Lower leg skin (tissue), 3 donors: Measurements from ENCODE around the gene ITGA2B.

Source experiments
- POLR2A ChIP-seq, 2 donors: fragments of 450-650 bp; IDR thresholded peaks; one replicate each; pipeline ENCODE4 v1.6.1; 2016 to 2017; ENCODE audit warnings: antibody characterized with exemption in 2 of 2, mild to moderate bottlenecking in 1 of 2, moderate library complexity in 1 of 2
- TF ChIP-seq, protein P1 (sequence below), 3 donors: fragments of 450-650 bp; IDR thresholded peaks; one replicate each; pipeline ENCODE4 v1.5.1; 2016; ENCODE audit warnings: antibody characterized with exemption in 3 of 3, mild to moderate bottlenecking in 3 of 3, moderate library complexity in 2 of 3

DNA sequence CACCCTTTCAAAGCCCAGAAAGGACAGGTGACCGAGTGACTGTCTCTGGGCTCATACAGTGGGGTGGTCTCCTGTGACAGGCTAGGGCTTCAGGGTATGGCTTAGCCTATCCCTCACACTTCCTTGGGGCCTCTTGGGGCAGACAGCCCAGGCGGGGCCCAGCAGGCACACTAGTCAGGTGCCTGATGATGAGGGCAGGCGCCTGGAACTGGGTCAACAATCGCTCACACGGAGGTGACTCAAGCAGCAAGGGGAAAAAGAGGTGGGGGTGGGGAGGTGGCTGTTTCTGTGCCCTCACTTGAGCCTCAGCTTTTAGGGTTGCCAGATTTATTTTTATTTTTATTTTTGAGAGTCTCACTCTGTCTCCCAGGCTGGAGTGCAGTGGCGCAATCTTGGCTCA, 50.7 kb downstream of the ITGA2B start:
- TF ChIP-seq, protein P1, sequence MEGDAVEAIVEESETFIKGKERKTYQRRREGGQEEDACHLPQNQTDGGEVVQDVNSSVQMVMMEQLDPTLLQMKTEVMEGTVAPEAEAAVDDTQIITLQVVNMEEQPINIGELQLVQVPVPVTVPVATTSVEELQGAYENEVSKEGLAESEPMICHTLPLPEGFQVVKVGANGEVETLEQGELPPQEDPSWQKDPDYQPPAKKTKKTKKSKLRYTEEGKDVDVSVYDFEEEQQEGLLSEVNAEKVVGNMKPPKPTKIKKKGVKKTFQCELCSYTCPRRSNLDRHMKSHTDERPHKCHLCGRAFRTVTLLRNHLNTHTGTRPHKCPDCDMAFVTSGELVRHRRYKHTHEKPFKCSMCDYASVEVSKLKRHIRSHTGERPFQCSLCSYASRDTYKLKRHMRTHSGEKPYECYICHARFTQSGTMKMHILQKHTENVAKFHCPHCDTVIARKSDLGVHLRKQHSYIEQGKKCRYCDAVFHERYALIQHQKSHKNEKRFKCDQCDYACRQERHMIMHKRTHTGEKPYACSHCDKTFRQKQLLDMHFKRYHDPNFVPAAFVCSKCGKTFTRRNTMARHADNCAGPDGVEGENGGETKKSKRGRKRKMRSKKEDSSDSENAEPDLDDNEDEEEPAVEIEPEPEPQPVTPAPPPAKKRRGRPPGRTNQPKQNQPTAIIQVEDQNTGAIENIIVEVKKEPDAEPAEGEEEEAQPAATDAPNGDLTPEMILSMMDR (IDR thresholded peaks at IDR 0.05): no peak
- no peak for TF ChIP-seq POLR2A (IDR thresholded peaks at IDR 0.05)
